ENCODE data around the gene PRDM16. TPM values are rescaled to one million over a fixed set of nuclear protein-coding genes. Genes with fewer than 3 reads are reported as not detected.

The PRDM16 gene
- total RNA-seq, 4 donors from 2014 or later = 0.19 to 1.6 (median 0.36) TPM

GRCh38 chr1:3410142-3410925 lies 341.3 kb downstream of the PRDM16 start:
- Histone ChIP-seq H3K4me1 (peaks cover 5% of the 10 kb centered on the region), H3K27ac (no peak overlapping the region), H3K9me3 (no peaks in the 10 kb centered on the region), H3K4me3 (no peak overlapping the region), H3K27me3 (peaks cover 69% of the 10 kb centered on the region), H3K36me3 (no peaks in the 10 kb centered on the region)
- no peak for DNase-seq (ENCODE audit: low spot score in 2 of 2)
- WGBS = 39% methylated on average over 10 of the region's 21 CpGs
- TF ChIP-seq EP300 (IDR thresholded peaks at IDR 0.05) (no peak), POLR2A (IDR thresholded peaks at IDR 0.05) (no peak), POLR2AphosphoS5 (IDR thresholded peaks at IDR 0.05) (no peak), CTCF (IDR thresholded peaks at IDR 0.05) (peak; percentile 6 to 57)

- Histone ChIP-seq H3K27me3 (peaks cover 72% of the 10 kb centered on the region), H3K4me1 (no peaks in the 10 kb centered on the region), H3K9me3 (no peaks in the 10 kb centered on the region), H3K4me3 (no peak overlapping the region), H3K27ac (no peak overlapping the region), H3K36me3 (no peaks in the 10 kb centered on the region)
- 76% methylated on average over 13 of the region's 30 CpGs for WGBS
- DNase-seq (ENCODE audit: low spot score in 2 of 2) = no peak
- TF ChIP-seq CTCF (IDR thresholded peaks at IDR 0.05) (no peak), POLR2AphosphoS5 (IDR thresholded peaks at IDR 0.05) (no peak), POLR2A (IDR thresholded peaks at IDR 0.05) (no peak), EP300 (IDR thresholded peaks at IDR 0.05) (no peak)
Observed at GRCh38 chr1:3411806-3412205, 342.8 kb downstream of the PRDM16 start.

- Histone ChIP-seq H3K9me3 (no peaks in the 10 kb centered on the region), H3K27ac (no peak overlapping the region), H3K36me3 (no peaks in the 10 kb centered on the region), H3K4me1 (no peaks in the 10 kb centered on the region), H3K27me3 (peaks cover 69% of the 10 kb centered on the region), H3K4me3 (no peak overlapping the region)
- DNase-seq (ENCODE audit: low spot score in 2 of 2) = no peak
- TF ChIP-seq POLR2AphosphoS5 (IDR thresholded peaks at IDR 0.05) (no peak), CTCF (IDR thresholded peaks at IDR 0.05) (no peak), EP300 (IDR thresholded peaks at IDR 0.05) (no peak), POLR2A (IDR thresholded peaks at IDR 0.05) (no peak)
- WGBS = 59% methylated on average over 6 of the region's 33 CpGs
Observed at GRCh38 chr1:3412376-3412775, 343.4 kb downstream of the PRDM16 start.

GRCh38 chr1:3413975-3414710 lies 345.1 kb downstream of the PRDM16 start:
- Histone ChIP-seq H3K9me3 (no peaks in the 10 kb centered on the region), H3K27me3 (peaks cover 84% of the 10 kb centered on the region), H3K27ac (no peak overlapping the region), H3K4me3 (no peak overlapping the region), H3K4me1 (no peaks in the 10 kb centered on the region), H3K36me3 (no peaks in the 10 kb centered on the region)
- DNase-seq (ENCODE audit: low spot score in 2 of 2) = no peak
- TF ChIP-seq POLR2AphosphoS5 (IDR thresholded peaks at IDR 0.05) (no peak), EP300 (IDR thresholded peaks at IDR 0.05) (no peak), CTCF (IDR thresholded peaks at IDR 0.05) (no peak), POLR2A (IDR thresholded peaks at IDR 0.05) (no peak)
- 91% methylated on average over 19 of the region's 34 CpGs for WGBS
